Subcutaneous adipose tissue (tissue), 4 donors: ENCODE measurements around the gene ASIC2. TPM values are rescaled to one million over a fixed set of nuclear protein-coding genes. Genes with fewer than 3 reads are reported as not detected.

Source experiments
- total RNA-seq, 4 donors: library from RNA; depleted of rRNA; stranded (reverse); fragments of >200 nt; gene quantifications; one replicate each; pipeline ENCODE4 v1.1.0, GENCODE V29; 2016
- TF ChIP-seq, protein P1 (sequence below): fragments of 450-650 bp; IDR thresholded peaks from one replicate; pipeline ENCODE4 v1.5.1; 2016; ENCODE audit warnings: low read depth, mild to moderate bottlenecking, control low read depth, antibody characterized with exemption, moderate library complexity

Gene ASIC2
- total RNA-seq, 4 donors from 2014 or later, result not detected

GRCh38 chr17:33218698-33219601 lies 74.1 kb downstream of the ASIC2 start:
- TF ChIP-seq, protein P1, sequence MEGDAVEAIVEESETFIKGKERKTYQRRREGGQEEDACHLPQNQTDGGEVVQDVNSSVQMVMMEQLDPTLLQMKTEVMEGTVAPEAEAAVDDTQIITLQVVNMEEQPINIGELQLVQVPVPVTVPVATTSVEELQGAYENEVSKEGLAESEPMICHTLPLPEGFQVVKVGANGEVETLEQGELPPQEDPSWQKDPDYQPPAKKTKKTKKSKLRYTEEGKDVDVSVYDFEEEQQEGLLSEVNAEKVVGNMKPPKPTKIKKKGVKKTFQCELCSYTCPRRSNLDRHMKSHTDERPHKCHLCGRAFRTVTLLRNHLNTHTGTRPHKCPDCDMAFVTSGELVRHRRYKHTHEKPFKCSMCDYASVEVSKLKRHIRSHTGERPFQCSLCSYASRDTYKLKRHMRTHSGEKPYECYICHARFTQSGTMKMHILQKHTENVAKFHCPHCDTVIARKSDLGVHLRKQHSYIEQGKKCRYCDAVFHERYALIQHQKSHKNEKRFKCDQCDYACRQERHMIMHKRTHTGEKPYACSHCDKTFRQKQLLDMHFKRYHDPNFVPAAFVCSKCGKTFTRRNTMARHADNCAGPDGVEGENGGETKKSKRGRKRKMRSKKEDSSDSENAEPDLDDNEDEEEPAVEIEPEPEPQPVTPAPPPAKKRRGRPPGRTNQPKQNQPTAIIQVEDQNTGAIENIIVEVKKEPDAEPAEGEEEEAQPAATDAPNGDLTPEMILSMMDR, result no peak

DNA sequence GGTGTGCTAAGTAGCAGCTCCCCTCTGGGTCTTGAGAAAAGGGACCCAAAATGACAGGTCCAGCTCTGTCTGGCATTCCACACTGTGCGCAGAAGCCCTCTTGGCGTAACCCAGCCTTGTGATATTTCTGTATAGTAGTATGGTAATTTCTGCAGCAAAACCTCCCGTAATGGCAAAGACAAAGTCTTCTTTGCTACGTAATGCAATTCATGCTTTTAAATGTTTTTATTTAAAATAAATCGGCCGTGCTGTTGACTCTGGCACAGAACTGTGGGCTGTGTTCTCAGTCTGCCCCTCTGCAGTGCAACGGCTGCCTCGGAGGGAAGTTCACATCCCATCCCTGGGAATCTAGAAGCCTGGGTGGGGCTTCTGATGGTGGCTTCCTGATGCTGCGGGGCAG lies 75.2 kb downstream of the ASIC2 start:
- TF ChIP-seq, protein P1, result no peak

- TF ChIP-seq, protein P1, result no peak
Observed at GRCh38 chr17:33214996-33215395, 78.1 kb downstream of the ASIC2 start.

GRCh38 chr17:33210285-33210684 lies 82.8 kb downstream of the ASIC2 start:
- TF ChIP-seq, protein P1, result no peak

- TF ChIP-seq, protein P1, result no peak
Observed at GRCh38 chr17:33209671-33210070, 83.4 kb downstream of the ASIC2 start.

GRCh38 chr17:33207231-33207630 lies 85.9 kb downstream of the ASIC2 start:
- TF ChIP-seq, protein P1, result no peak

GRCh38 chr17:33205552-33205951 lies 87.5 kb downstream of the ASIC2 start:
- TF ChIP-seq, protein P1, result no peak
